Rectal smooth muscle tissue (tissue), 1 donor: ENCODE measurements around the gene ACAN.

Experiments used
- H3K27ac ChIP-seq: one replicate; pipeline ENCODE4 v1.7.0; 2013; ENCODE audit warnings: low read depth, low read length, inconsistent platforms
- H3K27me3 ChIP-seq: one replicate; pipeline ENCODE4 v1.7.0; 2013; ENCODE audit warnings: low read length; ENCODE audit not compliant: control insufficient read depth, insufficient read depth
- H3K36me3 ChIP-seq: one replicate; pipeline ENCODE4 v1.7.0; 2013; ENCODE audit warnings: low read length; ENCODE audit not compliant: control insufficient read depth, insufficient read depth
- H3K4me1 ChIP-seq: one replicate; pipeline ENCODE4 v1.7.0; 2013; ENCODE audit warnings: low read length; ENCODE audit not compliant: control insufficient read depth, insufficient read depth
- H3K4me3 ChIP-seq: one replicate; pipeline ENCODE4 v1.7.0; 2013; ENCODE audit warnings: low read length
- H3K9ac ChIP-seq: one replicate; pipeline ENCODE4 v1.7.0; 2013; ENCODE audit warnings: low read length

Gene ACAN

GRCh38 chr15:88804257-88804656 lies 1.0 kb downstream of the ACAN start:
- H3K4me3 ChIP-seq: no peak overlapping the region

GRCh38 chr15:88805031-88805780 lies 2.0 kb downstream of the ACAN start:
- H3K27me3 ChIP-seq: peaks cover 3% of the 10 kb centered on the region
- H3K4me3 ChIP-seq: no peak overlapping the region
- H3K36me3 ChIP-seq: no peaks in the 10 kb centered on the region
- no peak overlapping the region for H3K9ac ChIP-seq
- H3K4me1 ChIP-seq: no peaks in the 10 kb centered on the region
- H3K27ac ChIP-seq: no peak overlapping the region

More at GRCh38 chr15:88804257-88804656, 1.0 kb downstream of the ACAN start:
- Histone ChIP-seq H3K36me3 (no peaks in the 10 kb centered on the region), H3K27ac (no peak overlapping the region), H3K4me1 (no peaks in the 10 kb centered on the region), H3K9ac (no peak overlapping the region), H3K27me3 (peaks cover 3% of the 10 kb centered on the region)

GRCh38 chr15:88810446-88810845 lies 7.2 kb downstream of the ACAN start:
- H3K9ac ChIP-seq: no peak overlapping the region
- H3K36me3 ChIP-seq: no peaks in the 10 kb centered on the region
- H3K4me1 ChIP-seq: no peaks in the 10 kb centered on the region
- no peak overlapping the region for H3K27ac ChIP-seq
- no peaks in the 10 kb centered on the region for H3K27me3 ChIP-seq
- H3K4me3 ChIP-seq: no peak overlapping the region

DNA sequence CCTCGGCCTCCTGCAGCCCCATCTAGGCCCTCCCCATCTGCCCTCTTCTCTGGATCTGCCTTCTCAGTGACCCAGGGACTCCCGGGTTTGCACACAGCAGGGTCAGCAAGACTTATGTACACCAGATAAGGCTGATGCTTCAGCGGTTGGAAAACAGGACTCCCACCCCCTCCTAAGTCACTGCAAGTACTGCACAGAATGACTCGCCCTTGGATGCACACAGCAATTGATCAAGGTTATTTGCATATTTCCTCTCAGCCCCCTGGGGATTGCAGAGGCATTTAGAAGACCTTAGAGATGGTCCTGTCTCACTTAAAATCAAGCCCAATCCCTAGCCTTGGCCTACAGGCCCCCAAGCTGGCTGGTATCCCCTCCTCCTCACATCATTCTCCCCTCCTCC lies 8.9 kb downstream of the ACAN start:
- H3K4me3 ChIP-seq: no peak overlapping the region
- H3K27me3 ChIP-seq: no peaks in the 10 kb centered on the region
- no peak overlapping the region for H3K9ac ChIP-seq
- no peaks in the 10 kb centered on the region for H3K36me3 ChIP-seq
- no peak overlapping the region for H3K27ac ChIP-seq
- H3K4me1 ChIP-seq: no peaks in the 10 kb centered on the region

GRCh38 chr15:88813960-88814359 lies 10.7 kb downstream of the ACAN start:
- Histone ChIP-seq H3K27ac (no peak overlapping the region), H3K4me1 (no peaks in the 10 kb centered on the region), H3K9ac (no peak overlapping the region), H3K4me3 (no peak overlapping the region), H3K27me3 (no peaks in the 10 kb centered on the region), H3K36me3 (no peaks in the 10 kb centered on the region)

GRCh38 chr15:88814393-88814792 lies 11.2 kb downstream of the ACAN start:
- Histone ChIP-seq H3K4me3 (no peak overlapping the region), H3K4me1 (no peaks in the 10 kb centered on the region), H3K36me3 (no peaks in the 10 kb centered on the region), H3K9ac (no peak overlapping the region), H3K27ac (no peak overlapping the region), H3K27me3 (no peaks in the 10 kb centered on the region)

GRCh38 chr15:88818920-88819319 lies 15.7 kb downstream of the ACAN start:
- Histone ChIP-seq H3K4me1 (no peaks in the 10 kb centered on the region), H3K9ac (no peak overlapping the region), H3K27ac (no peak overlapping the region), H3K36me3 (no peaks in the 10 kb centered on the region), H3K4me3 (no peak overlapping the region), H3K27me3 (no peaks in the 10 kb centered on the region)

DNA sequence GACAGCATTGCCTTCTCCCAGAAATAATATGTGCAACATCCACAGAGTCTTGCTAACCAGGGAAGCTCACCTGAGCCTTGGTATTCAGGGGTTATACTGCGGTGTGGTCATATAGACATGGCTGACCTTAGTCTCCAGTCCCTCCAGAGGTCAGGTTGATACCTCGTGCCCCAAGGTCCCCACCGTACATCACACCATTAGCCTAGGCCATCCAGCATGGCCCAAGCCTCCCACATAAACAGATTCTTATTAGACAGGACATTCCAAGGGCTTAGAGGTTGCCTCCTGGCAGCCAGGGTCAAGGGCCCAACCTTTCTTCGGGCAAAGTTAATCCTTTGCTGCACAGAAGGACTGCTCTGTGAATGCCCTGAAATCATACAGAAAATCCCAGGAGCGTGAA lies 18.8 kb downstream of the ACAN start:
- Histone ChIP-seq H3K27ac (no peak overlapping the region), H3K4me3 (no peak overlapping the region), H3K9ac (no peak overlapping the region), H3K4me1 (no peaks in the 10 kb centered on the region), H3K36me3 (no peaks in the 10 kb centered on the region), H3K27me3 (no peaks in the 10 kb centered on the region)

DNA sequence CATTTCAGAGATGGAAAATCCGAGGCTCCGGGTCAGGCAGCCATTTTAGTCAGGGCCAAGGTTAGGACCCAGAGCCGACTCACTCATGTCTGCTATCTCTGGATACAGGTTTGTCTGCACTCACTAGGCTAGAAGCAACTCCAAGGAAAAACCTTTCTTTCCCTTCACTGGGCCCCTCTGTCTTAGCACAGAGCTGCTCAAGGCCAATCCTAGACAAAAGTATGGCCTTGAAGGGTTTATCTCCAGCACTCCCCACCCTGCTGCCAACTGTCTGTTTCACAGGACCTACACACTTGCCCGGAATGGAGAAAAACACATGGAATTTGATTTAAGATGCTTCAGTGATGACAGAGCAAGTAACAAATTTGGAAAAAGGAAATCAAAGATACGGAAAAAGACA lies 25.6 kb downstream of the ACAN start:
- no peaks in the 10 kb centered on the region for H3K27me3 ChIP-seq
- no peak overlapping the region for H3K27ac ChIP-seq
- no peaks in the 10 kb centered on the region for H3K4me1 ChIP-seq
- H3K4me3 ChIP-seq: no peak overlapping the region
- H3K9ac ChIP-seq: no peak overlapping the region
- no peaks in the 10 kb centered on the region for H3K36me3 ChIP-seq

GRCh38 chr15:88830016-88830415 lies 26.8 kb downstream of the ACAN start:
- H3K9ac ChIP-seq: no peak overlapping the region
- no peak overlapping the region for H3K27ac ChIP-seq
- no peaks in the 10 kb centered on the region for H3K4me1 ChIP-seq
- H3K27me3 ChIP-seq: no peaks in the 10 kb centered on the region
- H3K36me3 ChIP-seq: no peaks in the 10 kb centered on the region
- no peak overlapping the region for H3K4me3 ChIP-seq

GRCh38 chr15:88832820-88833730 lies 29.8 kb downstream of the ACAN start:
- Histone ChIP-seq H3K4me3 (no peak overlapping the region), H3K36me3 (no peaks in the 10 kb centered on the region), H3K27ac (no peak overlapping the region), H3K27me3 (no peaks in the 10 kb centered on the region), H3K9ac (no peak overlapping the region), H3K4me1 (no peaks in the 10 kb centered on the region)

DNA sequence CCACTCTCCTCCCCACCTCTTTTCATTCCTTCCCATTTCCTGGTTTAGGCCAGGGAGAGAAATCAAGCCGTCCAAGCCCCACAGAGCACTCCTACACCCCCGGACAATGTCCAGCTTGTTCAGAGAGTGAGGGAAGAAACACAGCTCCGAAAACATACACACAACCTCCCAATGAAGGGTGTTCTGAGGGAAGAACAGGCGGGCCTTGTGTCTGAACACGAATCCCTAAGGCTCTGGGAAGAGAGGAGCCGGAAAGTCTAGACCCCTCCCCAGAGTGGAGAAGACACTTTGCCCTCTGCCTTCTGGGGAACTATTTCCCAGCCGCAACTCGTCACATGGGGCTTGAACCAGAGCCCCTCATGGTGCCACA lies 30.5 kb downstream of the ACAN start:
- H3K4me3 ChIP-seq: no peak overlapping the region
- H3K27ac ChIP-seq: no peak overlapping the region
- no peak overlapping the region for H3K9ac ChIP-seq
- no peaks in the 10 kb centered on the region for H3K27me3 ChIP-seq
- H3K4me1 ChIP-seq: no peaks in the 10 kb centered on the region
- H3K36me3 ChIP-seq: no peaks in the 10 kb centered on the region
